NOMO-1 treated with DMSO at 0.1 percent for 48 hours (cell line): ENCODE measurements around the gene TNC.

Experiments
- DNase-seq: peaks from one replicate; lab custom pipeline; 2025; ENCODE audit not compliant: unreplicated experiment; lab: John Stamatoyannopoulos, UW

Gene TNC

DNA sequence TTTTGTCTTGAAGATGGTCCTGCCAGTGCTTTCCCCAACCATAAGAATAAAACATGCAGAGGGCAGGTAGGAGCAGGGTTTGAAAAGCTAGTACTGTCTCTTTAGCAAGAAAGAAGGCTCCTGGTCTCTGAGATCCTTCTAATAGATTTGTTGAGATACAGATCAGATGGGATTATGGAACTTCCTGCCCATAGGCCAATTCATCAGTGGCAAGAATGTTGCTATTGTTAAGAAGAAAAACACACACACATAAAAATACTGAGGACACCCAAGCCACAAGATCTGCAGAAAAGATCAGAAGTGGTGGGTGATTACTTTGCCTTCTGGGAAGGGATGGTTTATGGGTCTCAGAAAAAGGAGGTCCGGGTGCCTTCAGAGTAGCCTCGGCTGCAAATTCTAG, 59.8 kb downstream of the TNC start:
- no peak for DNase-seq

DNA sequence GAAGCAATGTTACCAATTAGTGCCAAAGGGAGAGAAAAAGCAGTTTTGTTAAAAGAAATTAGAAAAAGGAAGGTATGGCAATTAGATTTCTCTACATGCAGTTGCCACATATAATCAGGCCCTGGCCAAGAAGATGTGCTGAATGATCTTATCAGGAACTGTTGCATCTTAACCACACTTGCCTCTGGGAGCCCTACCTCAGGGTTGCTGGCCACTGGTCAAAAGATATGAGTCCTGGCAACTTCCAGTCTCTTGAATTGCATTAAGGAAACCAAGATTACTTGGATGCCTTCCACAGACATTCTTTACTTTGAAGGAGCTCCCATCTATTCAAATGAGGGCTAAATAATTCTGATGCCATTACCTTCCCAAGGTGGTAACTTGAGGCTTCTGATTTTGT, 60.4 kb downstream of the TNC start:
- DNase-seq, result no peak

DNA sequence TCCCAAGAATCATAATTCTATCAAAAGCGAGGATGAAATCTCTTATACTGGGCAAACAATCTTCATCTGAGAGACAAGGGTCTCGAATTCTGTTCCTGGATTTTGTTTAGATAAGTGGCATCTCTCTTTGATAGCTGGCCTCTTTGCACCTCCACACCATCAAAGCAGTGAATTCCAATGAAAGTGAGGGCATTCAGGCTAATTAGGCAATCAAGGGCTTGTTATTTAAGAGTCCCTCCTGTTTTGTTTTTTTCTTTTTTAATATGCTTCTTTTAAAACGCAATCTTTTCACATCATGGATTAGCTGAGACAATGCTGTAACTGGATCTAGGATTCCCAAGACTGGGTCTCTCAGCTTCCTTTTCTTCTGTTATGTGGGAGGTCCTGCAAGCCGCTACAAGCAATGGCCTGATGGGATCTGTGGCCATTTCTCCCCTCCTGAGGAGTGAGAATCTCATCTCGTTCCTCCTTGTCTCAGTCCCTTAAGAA, 67.9 kb downstream of the TNC start:
- no peak for DNase-seq

DNA sequence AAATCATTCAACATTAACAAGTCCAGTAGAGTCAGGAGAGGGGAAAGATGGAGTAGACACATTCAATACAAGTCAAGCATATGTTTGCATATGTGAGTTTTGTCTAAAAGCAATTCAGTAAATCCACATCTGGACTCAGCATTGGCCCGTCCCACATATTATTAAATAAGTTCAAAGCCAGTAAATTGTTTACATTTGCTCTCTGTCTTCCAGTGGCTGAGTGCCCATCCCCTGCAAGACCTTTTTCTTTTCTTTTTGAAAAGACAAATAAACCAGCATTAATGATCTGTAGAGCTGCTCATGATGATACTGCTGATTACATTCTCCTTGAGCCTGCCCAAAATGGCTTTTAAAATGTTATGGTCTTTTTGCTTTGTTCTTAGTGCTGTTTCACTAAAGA, 71.1 kb downstream of the TNC start:
- no peak for DNase-seq

DNA sequence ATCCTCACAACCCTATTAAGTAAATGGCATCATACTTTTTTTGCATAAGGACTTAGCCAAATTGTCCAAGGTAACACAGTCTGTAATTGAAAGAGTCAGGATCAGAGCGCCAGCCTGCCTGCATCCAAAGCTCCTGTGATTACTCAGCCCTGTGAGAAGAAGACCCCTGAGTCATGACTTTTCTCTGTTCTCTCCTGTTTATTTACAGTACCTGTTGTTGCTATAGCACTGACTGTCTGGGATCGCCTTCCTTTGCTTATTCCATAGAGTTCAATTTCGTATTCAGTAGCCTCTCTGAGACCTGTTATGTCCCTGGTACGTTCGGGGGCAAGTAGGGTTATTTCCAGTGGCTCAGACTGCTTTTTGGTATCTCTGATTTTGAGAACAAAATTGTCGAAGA, 71.8 kb downstream of the TNC start:
- no peak for DNase-seq

DNA sequence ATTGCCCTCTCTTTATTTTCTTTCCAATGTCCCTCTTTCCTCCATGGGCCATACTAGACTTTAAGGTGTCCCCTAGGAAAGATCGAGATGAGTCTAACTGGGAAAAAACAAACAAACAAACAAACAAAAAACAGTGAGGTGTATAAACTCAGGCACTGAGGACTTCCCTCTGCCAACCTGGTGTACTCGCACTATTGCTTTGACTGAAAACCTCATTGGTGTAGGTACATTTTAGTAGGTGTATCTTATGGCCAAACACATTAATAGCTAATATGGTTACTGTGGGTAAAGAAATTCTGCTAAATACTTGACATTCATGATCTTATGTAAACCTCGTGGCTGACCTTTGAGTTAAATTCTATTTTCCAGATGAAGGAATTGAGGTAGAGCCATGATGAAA, 74.3 kb downstream of the TNC start:
- no peak for DNase-seq

DNA sequence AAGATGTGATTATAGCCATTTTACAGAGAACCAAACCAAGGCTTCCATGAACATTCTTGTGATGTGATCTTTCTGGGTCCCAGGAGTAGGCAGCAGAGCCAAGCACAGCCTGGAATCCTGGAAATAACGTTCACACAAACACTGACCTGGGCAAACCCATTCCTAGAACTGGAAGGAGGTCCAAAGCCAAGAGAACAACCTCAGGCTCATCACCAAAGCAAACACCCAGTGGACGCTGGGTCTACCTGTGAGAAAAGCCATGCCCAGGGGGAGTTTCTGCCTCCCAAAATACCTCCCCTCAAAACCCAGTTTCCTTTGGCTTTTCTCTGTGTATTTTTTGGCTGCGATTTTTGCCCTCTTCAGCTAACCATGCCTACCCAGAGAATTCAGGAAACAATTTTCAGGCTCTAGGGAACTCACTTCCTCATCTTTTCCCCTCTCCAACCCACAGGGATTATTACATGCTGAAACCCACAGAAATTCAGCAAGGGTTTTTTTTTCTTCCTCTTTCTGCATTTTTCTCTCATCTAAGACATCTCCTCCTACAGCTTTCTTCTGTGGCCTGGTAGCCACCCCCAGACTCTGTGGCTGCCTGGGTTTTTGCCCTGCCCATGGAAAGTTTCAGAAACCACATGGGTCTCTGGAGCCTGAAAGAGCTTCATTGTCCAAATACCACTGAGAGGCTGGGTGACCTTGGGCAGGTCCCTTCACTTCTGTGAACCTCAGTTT, 75.0 kb downstream of the TNC start:
- peak; percentile 76 for DNase-seq

DNA sequence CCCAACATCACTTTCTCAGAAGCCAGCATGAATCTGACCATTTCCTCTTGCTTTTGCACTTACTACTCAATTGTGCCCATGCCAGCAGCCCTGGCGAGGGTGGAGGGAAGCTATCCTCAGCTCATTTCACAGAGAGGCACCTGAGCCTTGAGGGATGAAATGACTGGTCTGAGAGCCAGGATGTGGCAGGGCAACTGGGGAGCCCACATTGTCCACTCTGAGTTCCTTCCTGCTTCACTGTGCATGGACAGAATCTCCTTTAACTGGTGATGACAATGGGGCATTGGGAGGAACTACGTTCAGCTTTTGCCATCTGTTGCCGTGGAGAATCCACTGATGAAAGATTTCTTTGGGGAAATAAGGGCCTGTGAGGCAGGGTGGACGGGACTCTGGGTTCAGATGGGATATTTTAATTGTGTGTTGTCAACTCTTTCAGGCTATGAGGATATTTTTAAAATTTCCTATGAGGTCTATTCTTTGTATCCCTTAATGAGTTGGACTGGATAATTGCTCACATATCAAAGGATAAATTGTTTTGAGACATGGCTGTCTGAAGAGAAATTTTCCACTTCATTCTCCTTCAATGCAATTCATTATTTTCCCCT, 78.3 kb downstream of the TNC start:
- no peak for DNase-seq

DNA sequence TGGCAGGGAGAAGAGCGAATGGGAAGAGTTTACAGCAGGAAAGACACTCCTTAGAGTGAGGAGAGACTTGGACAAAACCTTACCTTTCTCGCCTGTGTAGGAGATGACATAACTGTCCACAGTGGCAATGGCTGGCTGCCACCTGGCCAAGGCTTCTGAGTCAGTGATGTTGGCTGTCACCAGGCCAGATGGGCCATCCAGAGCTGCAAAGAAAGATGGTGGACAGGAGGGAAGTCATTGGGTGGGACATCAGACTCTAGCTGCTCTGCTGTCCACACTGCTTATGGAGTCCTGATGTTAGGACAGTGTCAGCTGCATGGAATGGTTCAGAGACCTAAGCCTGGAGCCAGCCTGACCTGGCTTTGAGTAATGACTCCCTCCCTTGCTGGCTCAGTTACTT, 79.8 kb downstream of the TNC start:
- no peak for DNase-seq

DNA sequence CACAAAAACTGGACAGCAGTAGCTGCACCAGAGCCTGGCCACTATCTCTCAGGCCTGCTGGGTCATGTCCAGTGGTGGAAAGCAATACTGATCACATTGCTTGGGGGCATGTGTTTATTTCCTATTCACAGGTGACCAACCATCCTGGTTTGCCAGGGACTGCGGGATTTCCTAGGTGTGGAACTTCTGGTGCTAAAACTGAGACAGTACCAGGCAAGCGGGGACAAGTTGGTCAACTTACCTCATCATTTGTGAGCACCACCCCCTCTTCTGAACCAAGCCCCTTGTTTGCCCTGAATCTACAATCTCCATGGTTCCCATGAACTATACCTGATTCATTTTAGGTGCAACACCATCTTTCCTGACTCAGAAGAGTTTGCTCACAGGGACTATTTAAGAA, 81.3 kb downstream of the TNC start:
- no peak for DNase-seq

DNA sequence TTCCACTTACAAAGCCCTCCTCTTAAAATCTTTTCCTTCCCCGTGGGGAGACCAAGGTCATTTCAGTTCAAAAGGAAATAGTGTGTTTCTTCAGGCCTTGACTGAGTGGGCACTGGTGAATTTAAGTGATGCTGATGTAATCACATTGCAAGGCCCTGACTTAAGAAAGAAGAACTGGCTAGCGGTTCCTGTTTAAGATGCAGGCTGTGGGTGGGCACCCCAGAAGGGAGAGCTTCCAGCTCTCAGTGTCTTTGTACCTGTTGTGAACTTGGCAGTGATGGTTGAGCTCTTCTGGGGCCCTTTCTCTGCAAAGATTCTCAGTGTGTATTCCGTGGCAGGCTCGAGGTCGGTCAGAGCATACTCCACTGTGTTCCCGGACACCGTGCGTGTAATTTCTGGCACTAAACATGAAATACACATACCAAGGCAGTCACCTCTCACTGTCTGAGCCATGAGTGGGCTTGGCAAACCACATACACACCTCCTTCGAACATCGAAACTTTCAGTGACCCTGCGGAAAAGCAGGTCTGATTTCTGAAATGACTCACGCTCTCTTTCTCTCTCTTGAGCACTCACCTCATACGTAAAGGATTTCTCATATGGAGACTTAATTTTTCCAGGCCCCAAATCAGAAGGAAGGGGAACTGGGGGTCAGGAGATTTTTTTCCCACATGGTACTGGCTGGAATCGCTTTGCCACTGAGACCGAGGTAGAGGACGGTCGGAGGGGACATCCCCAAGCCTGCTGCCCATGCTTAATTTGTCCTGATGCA, 81.9 kb downstream of the TNC start:
- DNase-seq, result peak; percentile 50

DNA sequence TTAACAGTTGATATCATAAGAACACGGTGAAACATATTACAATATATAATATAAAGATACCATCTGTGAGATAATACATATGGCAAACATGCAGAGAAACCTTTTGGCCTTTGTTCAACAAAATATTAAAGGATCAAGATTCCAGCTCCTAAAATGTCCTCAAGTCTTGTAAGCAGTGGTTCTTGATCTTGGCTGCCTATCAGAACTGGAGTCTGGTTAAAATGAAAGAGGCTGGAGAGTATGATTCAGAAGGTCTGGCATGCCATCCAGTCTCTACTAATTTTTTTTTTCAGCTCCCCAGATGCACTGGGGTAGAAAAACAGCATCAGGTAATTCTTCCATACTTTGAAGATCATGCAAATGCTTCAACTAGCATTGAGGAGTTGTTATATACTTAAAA, 83.2 kb downstream of the TNC start:
- DNase-seq, result no peak

DNA sequence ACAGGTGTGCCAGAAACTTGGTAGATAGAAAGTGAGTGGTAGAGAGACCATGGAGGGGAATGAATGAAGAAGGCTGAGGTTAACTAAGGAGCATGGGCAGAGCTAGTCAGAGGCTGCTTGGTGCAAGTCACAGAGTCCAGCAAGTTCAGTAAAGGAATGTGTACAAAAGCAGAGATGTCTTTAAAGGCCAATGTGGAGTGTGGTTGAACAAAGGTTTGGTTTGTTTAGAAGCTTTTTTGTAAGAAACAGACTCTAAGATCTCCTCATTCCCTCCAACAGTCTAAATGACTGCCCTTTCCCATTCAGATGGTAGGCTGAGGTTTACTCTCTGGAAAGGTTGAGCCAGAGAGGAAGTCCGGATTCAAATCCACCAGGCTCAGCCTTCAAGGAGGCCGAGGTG, 84.2 kb downstream of the TNC start:
- DNase-seq, result no peak

DNA sequence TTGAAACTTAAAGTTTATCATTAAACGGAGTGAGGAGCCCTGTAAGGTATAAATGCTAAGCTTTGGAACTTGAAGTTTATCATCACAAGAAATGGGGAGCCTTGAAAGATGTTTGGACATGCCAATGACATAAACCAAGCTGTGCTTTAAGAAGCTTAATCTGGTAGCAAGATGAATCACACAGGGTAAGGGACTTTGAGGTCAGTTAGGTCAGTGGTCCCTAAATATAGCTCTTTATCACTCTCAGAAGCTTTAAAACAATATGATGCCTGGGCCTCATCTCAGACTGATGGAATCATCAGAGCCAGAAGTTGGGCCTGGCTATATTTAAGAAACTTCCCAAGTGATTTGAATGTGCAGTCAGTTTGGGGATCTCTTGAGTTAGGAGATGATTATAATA, 85.7 kb downstream of the TNC start:
- no peak for DNase-seq

DNA sequence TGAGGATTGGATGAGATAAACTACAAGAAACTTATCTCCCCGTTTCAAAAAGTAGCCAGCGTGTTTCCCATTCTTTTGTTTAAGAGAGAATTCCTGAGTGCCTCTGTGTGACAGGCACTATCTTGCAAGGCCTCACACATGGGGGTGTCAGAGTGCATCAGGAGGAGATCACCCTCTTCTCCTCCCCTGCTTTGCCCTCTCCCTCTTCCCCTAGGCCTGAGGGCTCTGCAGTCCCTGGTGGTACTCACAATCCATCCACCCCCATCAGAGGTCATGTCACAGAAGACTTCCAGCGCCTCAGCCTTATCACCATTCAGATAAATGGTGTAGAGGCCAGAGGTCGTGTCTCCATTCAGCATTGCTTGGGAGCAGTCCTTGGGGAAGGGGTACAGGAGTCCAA, 88.0 kb downstream of the TNC start:
- no peak for DNase-seq

DNA sequence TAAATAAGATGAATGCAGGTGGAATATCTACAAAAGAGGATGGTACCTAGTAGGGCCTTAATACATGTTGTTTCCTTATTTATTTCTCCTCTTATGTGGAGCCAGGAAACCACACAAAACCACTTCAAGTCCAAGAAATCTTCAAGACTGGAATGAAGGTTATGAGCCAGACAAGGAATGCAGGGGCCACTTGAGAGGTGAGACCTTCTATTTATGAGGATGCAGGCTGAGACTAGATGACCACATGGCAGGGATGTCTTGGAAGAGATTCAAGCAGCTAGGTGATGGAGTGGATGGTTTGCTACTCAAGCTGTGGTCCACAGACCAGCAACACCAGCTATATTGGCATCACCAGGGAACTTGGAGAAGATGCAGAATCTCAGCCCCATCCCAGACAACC, 92.2 kb downstream of the TNC start:
- DNase-seq, result no peak

DNA sequence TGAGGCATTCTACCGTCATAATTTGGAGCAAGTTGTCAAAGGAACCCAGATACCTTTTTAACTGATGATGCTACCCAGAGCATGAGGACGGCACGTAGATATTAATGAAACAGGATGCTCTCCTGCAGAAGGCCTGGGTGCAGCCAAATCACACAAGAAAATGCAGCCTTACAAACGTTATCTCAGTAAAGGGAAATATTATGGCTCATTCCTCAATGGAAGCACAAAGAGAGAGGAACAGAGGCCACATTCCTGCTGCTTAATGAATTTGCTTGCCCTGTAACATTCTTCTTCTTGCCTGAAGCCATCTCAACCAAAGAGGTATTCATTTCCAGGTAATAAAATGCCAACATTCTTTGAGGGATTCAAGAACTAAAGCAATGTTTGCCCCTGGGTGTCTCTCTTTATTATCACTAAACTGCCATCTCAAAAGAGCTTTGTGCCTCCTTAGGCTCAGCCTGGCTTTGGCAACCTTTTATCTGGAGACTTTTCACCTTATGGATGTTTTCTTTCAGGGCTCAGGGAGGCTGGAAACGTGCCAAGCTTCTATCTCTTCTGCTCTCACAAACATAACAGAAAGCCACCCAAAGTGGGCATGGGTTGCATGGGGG, 92.9 kb downstream of the TNC start:
- DNase-seq, result no peak

DNA sequence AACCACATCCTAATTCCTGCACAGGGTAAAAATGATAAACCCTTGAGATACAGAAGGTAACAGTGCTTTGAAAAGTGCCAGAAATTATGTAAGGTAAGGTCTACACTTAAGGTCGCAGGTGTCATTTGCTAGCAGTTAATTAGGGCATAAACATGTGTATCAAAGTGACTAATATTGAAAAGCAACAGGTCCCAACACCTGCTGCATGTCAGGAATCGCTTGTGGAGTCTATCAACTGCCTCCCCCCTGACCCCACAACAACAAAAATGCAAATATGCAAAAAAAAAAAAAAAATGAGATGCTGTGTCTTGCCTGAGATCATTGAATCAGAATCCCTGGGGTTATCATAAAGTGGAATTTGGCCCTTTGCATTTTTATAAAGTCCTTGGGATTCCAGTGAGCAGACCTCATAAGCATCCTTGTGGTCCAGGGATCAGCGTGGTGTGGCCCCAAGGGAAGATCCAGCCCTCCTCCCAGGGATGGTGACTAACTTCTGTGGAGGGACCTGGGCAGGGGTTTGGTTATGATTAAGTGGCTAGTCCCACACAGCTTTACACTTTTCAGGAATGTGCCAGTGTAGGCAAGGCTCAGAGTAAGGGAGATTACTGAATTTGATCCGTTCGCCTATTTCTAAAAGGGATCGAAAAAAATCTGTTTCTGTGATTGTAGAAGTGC, 95.1 kb downstream of the TNC start:
- no peak for DNase-seq

DNA sequence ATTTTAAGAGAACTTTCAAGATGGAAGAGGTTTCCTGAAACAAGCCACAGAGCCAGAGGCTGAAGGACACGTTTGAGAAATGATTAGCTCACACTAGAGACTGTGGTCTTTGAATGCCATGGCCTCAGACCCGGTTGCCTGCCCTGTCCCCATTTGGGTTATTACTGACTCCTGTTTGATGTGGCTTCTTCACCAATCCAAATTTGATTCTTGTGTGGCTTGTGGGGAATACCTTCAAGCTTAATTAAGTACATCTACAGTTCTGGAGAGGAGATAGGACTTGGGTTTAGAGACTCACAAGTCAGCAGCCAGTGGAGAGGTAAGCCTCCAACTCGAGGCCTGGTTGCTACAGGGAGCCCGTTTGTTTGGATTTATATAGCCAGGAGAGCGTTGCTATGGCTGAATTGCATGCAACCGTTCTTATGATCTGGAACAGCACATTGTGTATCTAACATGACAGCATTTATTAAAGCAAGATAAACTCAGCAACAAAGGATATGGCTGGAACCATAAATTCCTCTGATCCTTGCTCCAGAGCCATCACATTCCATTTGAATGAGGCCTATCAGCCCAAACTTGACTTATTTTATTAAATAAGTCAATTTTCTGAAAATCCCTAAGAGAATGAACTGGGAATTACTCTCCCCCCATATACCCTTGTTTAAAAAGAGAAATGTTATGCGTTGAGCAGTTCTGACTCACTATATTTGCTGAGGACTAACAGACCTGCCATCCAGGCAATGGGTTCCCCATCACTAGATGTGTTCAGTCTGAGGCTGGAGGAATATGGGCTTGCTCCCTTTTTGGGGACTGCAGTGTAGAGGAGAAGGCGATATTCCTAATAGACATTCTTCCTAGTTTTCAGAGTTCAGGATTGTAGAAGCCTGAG, 99.2 kb downstream of the TNC start:
- no peak for DNase-seq

DNA sequence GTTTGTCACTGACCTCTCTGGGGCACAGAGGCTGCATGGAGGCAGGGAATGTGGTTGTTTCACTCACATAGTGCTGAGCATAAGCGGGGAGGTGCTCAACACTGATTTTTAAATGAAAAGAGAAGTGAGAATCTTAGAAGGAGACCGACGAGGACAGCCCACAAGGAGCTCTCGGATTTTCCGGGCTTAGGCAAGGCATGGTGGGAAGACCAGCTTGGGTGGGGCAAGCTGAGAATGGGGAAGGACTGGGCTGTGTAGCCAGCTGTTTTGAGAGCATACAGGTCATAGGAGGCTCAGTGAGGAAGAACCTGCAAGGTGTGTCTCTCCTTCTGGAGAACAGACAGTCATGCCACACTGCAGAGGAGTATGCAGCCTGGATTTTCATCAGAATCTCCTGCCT, 101.6 kb downstream of the TNC start:
- peak; percentile 38 for DNase-seq
